ENCODE results near the gene DACH2. TPM values are rescaled to one million over a fixed set of nuclear protein-coding genes. Genes with fewer than 3 reads are reported as not detected.

DACH2 gene
- total and polyA plus RNA-seq, 2 of the 4 experiments (the other 2 are of a cell fraction): 2.8 to 3.8 TPM

GRCh38 chrX:86322913-86323312, 174.7 kb downstream of the DACH2 start:
- Histone ChIP-seq H3K23ac (ENCODE audit: low read depth, low read length) (no peak overlapping the region), H3K56ac (ENCODE audit: extremely low read depth, insufficient read depth, low read length) (no peak overlapping the region), H3K27ac (ENCODE audit: insufficient read depth, low read length) (no peak overlapping the region), H2BK120ac (ENCODE audit: low read depth, low read length) (no peak overlapping the region), H3K14ac (replicated peaks; ENCODE audit: low read depth, low read length) (no peak overlapping the region), H2AK5ac (ENCODE audit: low read depth, low read length) (no peak overlapping the region), H3K18ac (ENCODE audit: low read depth, low read length) (no peak overlapping the region), H4K20me1 (ENCODE audit: insufficient read depth, low read length) (no peaks in the 10 kb centered on the region), H3K36me3 (ENCODE audit: control insufficient read depth, insufficient read depth, low read length) (no peaks in the 10 kb centered on the region), H3K79me1 (ENCODE audit: low read depth in 1 of 2, low read length in 2 of 2) (no peaks in the 10 kb centered on the region), H4K5ac (ENCODE audit: low read depth, low read length) (no peak overlapping the region), H3K4ac (ENCODE audit: low read depth, low read length) (no peak overlapping the region), H2BK5ac (ENCODE audit: low read depth, low read length, poor library complexity, severe bottlenecking) (no peak overlapping the region), H3K9me1 (ENCODE audit: insufficient read depth, low read length) (no peaks in the 10 kb centered on the region), H3K4me2 (ENCODE audit: low read depth, low read length) (no peak overlapping the region), H2AK9ac (replicated peaks; ENCODE audit: low read depth, low read length, poor library complexity) (no peak overlapping the region), H4K91ac (ENCODE audit: insufficient read depth, low read depth, low read length) (no peak overlapping the region), H2AFZ (replicated peaks; ENCODE audit: low read length, poor library complexity) (no peak overlapping the region), H3K27me3 (ENCODE audit: control insufficient read depth, insufficient read depth, low read length) (no peaks in the 10 kb centered on the region), H3K4me3 (ENCODE audit: insufficient read depth, low read depth, low read length) (no peak overlapping the region), H4K8ac (ENCODE audit: low read depth in 2 of 2, low read length in 2 of 2) (no peak overlapping the region), H3K4me1 (ENCODE audit: control insufficient read depth, insufficient read depth, low read length) (no peaks in the 10 kb centered on the region), H2BK15ac (ENCODE audit: low read depth, low read length) (no peak overlapping the region), H3K9me3 (ENCODE audit: control insufficient read depth, insufficient read depth, low read length) (peaks cover 9% of the 10 kb centered on the region), H2BK20ac (ENCODE audit: low read depth, low read length) (no peak overlapping the region), H3K9ac (ENCODE audit: low read depth, low read length) (no peak overlapping the region)
- TF ChIP-seq POLR2A (IDR thresholded peaks at IDR 0.05; ENCODE audit: low read depth, low read length) (no peak), MAFK (IDR thresholded peaks at IDR 0.05; ENCODE audit: low read depth, low read length) (no peak), CHD1 (IDR thresholded peaks at IDR 0.05; ENCODE audit: low read depth, low read length) (no peak), RAD21 (IDR thresholded peaks at IDR 0.05; ENCODE audit: low read length) (no peak), SMC3 (IDR thresholded peaks at IDR 0.05; ENCODE audit: low read depth, low read length) (no peak), USF2 (IDR thresholded peaks at IDR 0.05; ENCODE audit: low read depth, low read length) (no peak), CEBPB (IDR thresholded peaks at IDR 0.05; ENCODE audit: low read depth, low read length) (no peak), BHLHE40 (IDR thresholded peaks at IDR 0.05; ENCODE audit: low read depth, low read length) (no peak), MAZ (IDR thresholded peaks at IDR 0.05; ENCODE audit: borderline replicate concordance, low read depth, low read length) (no peak), MXI1 (IDR thresholded peaks at IDR 0.05; ENCODE audit: borderline replicate concordance, low read depth, low read length) (no peak), RFX5 (IDR thresholded peaks at IDR 0.05; ENCODE audit: low read depth, low read length) (no peak), NFE2L2 (IDR thresholded peaks at IDR 0.05; ENCODE audit: low read depth, low read length) (no peak), RCOR1 (IDR thresholded peaks at IDR 0.05; ENCODE audit: insufficient replicate concordance, low read length) (no peak), FOS (IDR thresholded peaks at IDR 0.05; ENCODE audit: low read depth, low read length) (no peak), ELK1 (IDR thresholded peaks at IDR 0.05; ENCODE audit: borderline replicate concordance, low read depth, low read length) (no peak)
- TF ChIP-seq, protein P1, sequence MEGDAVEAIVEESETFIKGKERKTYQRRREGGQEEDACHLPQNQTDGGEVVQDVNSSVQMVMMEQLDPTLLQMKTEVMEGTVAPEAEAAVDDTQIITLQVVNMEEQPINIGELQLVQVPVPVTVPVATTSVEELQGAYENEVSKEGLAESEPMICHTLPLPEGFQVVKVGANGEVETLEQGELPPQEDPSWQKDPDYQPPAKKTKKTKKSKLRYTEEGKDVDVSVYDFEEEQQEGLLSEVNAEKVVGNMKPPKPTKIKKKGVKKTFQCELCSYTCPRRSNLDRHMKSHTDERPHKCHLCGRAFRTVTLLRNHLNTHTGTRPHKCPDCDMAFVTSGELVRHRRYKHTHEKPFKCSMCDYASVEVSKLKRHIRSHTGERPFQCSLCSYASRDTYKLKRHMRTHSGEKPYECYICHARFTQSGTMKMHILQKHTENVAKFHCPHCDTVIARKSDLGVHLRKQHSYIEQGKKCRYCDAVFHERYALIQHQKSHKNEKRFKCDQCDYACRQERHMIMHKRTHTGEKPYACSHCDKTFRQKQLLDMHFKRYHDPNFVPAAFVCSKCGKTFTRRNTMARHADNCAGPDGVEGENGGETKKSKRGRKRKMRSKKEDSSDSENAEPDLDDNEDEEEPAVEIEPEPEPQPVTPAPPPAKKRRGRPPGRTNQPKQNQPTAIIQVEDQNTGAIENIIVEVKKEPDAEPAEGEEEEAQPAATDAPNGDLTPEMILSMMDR (conservative IDR thresholded peaks at IDR 0.05; ENCODE audit: low read depth, low read length): no peak
- no CpG with 5 or more reads among the region's 3 CpGs for WGBS, 2 experiments (ENCODE audit: extremely low coverage in 2 of 2, insufficient read length in 1 of 2)
- BruUV-seq (replicated peaks): no TSS peak
- intact Hi-C loops (cut with micrococcal nuclease) (no loop called here), dilution Hi-C loops (cut with HindIII; ENCODE audit: low sequenced_read_pairs, unreplicated experiment) (no loop called here), in situ Hi-C loops (cut with MboI; ENCODE audit: low sequenced_read_pairs) (no loop called here)
- DNase-seq (no peak), ATAC-seq (ENCODE audit: low read depth) (no peak)
- POLR2A ChIA-PET (ENCODE audit: unreplicated experiment): no interaction called here
- CTCF ChIA-PET: no interaction called here

All from IMR-90 (cell line).